ENCODE results near the gene ECT2L. TPM values are rescaled to one million over a fixed set of nuclear protein-coding genes. Genes with fewer than 3 reads are reported as not detected.

The ECT2L gene
- polyA plus RNA-seq, 1 donor, result 0.13 TPM

- 83% methylated on average over 1 of the region's 8 CpGs for WGBS (ENCODE audit: insufficient coverage, low lambda C conversion rate)
- Histone ChIP-seq H3K9me3 (ENCODE audit: control insufficient read depth, low read depth, low read length) (no peaks in the 10 kb centered on the region), H3K27me3 (ENCODE audit: control insufficient read depth, insufficient read depth, low read length) (no peaks in the 10 kb centered on the region), H3K4me3 (ENCODE audit: low read length) (no peak overlapping the region), H3K27ac (ENCODE audit: low read length) (no peak overlapping the region), H3K36me3 (ENCODE audit: control insufficient read depth, insufficient read depth, low read length) (no peaks in the 10 kb centered on the region), H3K4me1 (ENCODE audit: control insufficient read depth, insufficient read depth, low read length) (no peaks in the 10 kb centered on the region)
- DNase-seq, result no peak
Observed at GRCh38 chr6:138862456-138862855, 66.6 kb downstream of the ECT2L start.

- Histone ChIP-seq H3K4me3 (ENCODE audit: low read length) (no peak overlapping the region), H3K4me1 (ENCODE audit: control insufficient read depth, insufficient read depth, low read length) (no peaks in the 10 kb centered on the region), H3K9me3 (ENCODE audit: control insufficient read depth, low read depth, low read length) (no peaks in the 10 kb centered on the region), H3K36me3 (ENCODE audit: control insufficient read depth, insufficient read depth, low read length) (no peaks in the 10 kb centered on the region), H3K27ac (ENCODE audit: low read length) (no peak overlapping the region), H3K27me3 (ENCODE audit: control insufficient read depth, insufficient read depth, low read length) (no peaks in the 10 kb centered on the region)
- no peak for DNase-seq
- no CpG with 5 or more reads among the region's 9 CpGs for WGBS (ENCODE audit: insufficient coverage, low lambda C conversion rate)
Observed at GRCh38 chr6:138863321-138863720, 67.4 kb downstream of the ECT2L start.

GRCh38 chr6:138864343-138864890 lies 68.5 kb downstream of the ECT2L start:
- no peaks in the 10 kb centered on the region for H3K4me1 ChIP-seq (ENCODE audit: control insufficient read depth, insufficient read depth, low read length)
- H3K9me3 ChIP-seq (ENCODE audit: control insufficient read depth, low read depth, low read length), result no peaks in the 10 kb centered on the region
- no peak overlapping the region for H3K27ac ChIP-seq (ENCODE audit: low read length)
- H3K27me3 ChIP-seq (ENCODE audit: control insufficient read depth, insufficient read depth, low read length), result no peaks in the 10 kb centered on the region
- DNase-seq, result no peak
- no peaks in the 10 kb centered on the region for H3K36me3 ChIP-seq (ENCODE audit: control insufficient read depth, insufficient read depth, low read length)
- 89% methylated on average over 2 of the region's 6 CpGs for WGBS (ENCODE audit: insufficient coverage, low lambda C conversion rate)
- H3K4me3 ChIP-seq (ENCODE audit: low read length), result no peak overlapping the region

GRCh38 chr6:138865480-138866109 lies 69.7 kb downstream of the ECT2L start:
- Histone ChIP-seq H3K36me3 (ENCODE audit: control insufficient read depth, insufficient read depth, low read length) (no peaks in the 10 kb centered on the region), H3K27ac (ENCODE audit: low read length) (no peak overlapping the region), H3K4me1 (ENCODE audit: control insufficient read depth, insufficient read depth, low read length) (no peaks in the 10 kb centered on the region), H3K27me3 (ENCODE audit: control insufficient read depth, insufficient read depth, low read length) (no peaks in the 10 kb centered on the region), H3K4me3 (ENCODE audit: low read length) (no peak overlapping the region), H3K9me3 (ENCODE audit: control insufficient read depth, low read depth, low read length) (no peaks in the 10 kb centered on the region)
- DNase-seq, result no peak
- 83% methylated on average over 1 of the region's 6 CpGs for WGBS (ENCODE audit: insufficient coverage, low lambda C conversion rate)

- Histone ChIP-seq H3K4me3 (ENCODE audit: low read length) (no peak overlapping the region), H3K9me3 (ENCODE audit: control insufficient read depth, low read depth, low read length) (no peaks in the 10 kb centered on the region), H3K27ac (ENCODE audit: low read length) (no peak overlapping the region), H3K4me1 (ENCODE audit: control insufficient read depth, insufficient read depth, low read length) (no peaks in the 10 kb centered on the region), H3K27me3 (ENCODE audit: control insufficient read depth, insufficient read depth, low read length) (no peaks in the 10 kb centered on the region), H3K36me3 (ENCODE audit: control insufficient read depth, insufficient read depth, low read length) (no peaks in the 10 kb centered on the region)
- no peak for DNase-seq
Observed at GRCh38 chr6:138868181-138868580, 72.3 kb downstream of the ECT2L start.

- Histone ChIP-seq H3K4me3 (ENCODE audit: low read length) (no peak overlapping the region), H3K4me1 (ENCODE audit: control insufficient read depth, insufficient read depth, low read length) (no peaks in the 10 kb centered on the region), H3K27ac (ENCODE audit: low read length) (no peak overlapping the region), H3K36me3 (ENCODE audit: control insufficient read depth, insufficient read depth, low read length) (no peaks in the 10 kb centered on the region), H3K27me3 (ENCODE audit: control insufficient read depth, insufficient read depth, low read length) (no peaks in the 10 kb centered on the region), H3K9me3 (ENCODE audit: control insufficient read depth, low read depth, low read length) (no peaks in the 10 kb centered on the region)
- DNase-seq, result no peak
- no CpG with 5 or more reads among the region's 4 CpGs for WGBS (ENCODE audit: insufficient coverage, low lambda C conversion rate)
Observed at GRCh38 chr6:138869398-138869797, 73.5 kb downstream of the ECT2L start.

GRCh38 chr6:138873191-138873590 lies 77.3 kb downstream of the ECT2L start:
- no peaks in the 10 kb centered on the region for H3K4me1 ChIP-seq (ENCODE audit: control insufficient read depth, insufficient read depth, low read length)
- H3K9me3 ChIP-seq (ENCODE audit: control insufficient read depth, low read depth, low read length), result no peaks in the 10 kb centered on the region
- H3K27me3 ChIP-seq (ENCODE audit: control insufficient read depth, insufficient read depth, low read length), result no peaks in the 10 kb centered on the region
- H3K4me3 ChIP-seq (ENCODE audit: low read length), result no peak overlapping the region
- 83% methylated on average over 1 of the region's 8 CpGs for WGBS (ENCODE audit: insufficient coverage, low lambda C conversion rate)
- no peak overlapping the region for H3K27ac ChIP-seq (ENCODE audit: low read length)
- no peak for DNase-seq
- no peaks in the 10 kb centered on the region for H3K36me3 ChIP-seq (ENCODE audit: control insufficient read depth, insufficient read depth, low read length)

GRCh38 chr6:138882369-138883017 lies 86.6 kb downstream of the ECT2L start:
- no peak for DNase-seq
- H3K4me3 ChIP-seq (ENCODE audit: low read length), result no peak overlapping the region
- no CpG with 5 or more reads among the region's 7 CpGs for WGBS (ENCODE audit: insufficient coverage, low lambda C conversion rate)
- no peaks in the 10 kb centered on the region for H3K36me3 ChIP-seq (ENCODE audit: control insufficient read depth, insufficient read depth, low read length)
- H3K27ac ChIP-seq (ENCODE audit: low read length), result no peak overlapping the region
- no peaks in the 10 kb centered on the region for H3K27me3 ChIP-seq (ENCODE audit: control insufficient read depth, insufficient read depth, low read length)
- H3K9me3 ChIP-seq (ENCODE audit: control insufficient read depth, low read depth, low read length), result no peaks in the 10 kb centered on the region
- H3K4me1 ChIP-seq (ENCODE audit: control insufficient read depth, insufficient read depth, low read length), result no peaks in the 10 kb centered on the region

- DNase-seq, result no peak
- 90% methylated on average over 2 of the region's 13 CpGs for WGBS (ENCODE audit: insufficient coverage, low lambda C conversion rate)
- Histone ChIP-seq H3K4me3 (ENCODE audit: low read length) (no peak overlapping the region), H3K27me3 (ENCODE audit: control insufficient read depth, insufficient read depth, low read length) (no peaks in the 10 kb centered on the region), H3K4me1 (ENCODE audit: control insufficient read depth, insufficient read depth, low read length) (no peaks in the 10 kb centered on the region), H3K9me3 (ENCODE audit: control insufficient read depth, low read depth, low read length) (no peaks in the 10 kb centered on the region), H3K27ac (ENCODE audit: low read length) (no peak overlapping the region), H3K36me3 (ENCODE audit: control insufficient read depth, insufficient read depth, low read length) (no peaks in the 10 kb centered on the region)
Observed at GRCh38 chr6:138885156-138885819, 89.4 kb downstream of the ECT2L start.

- H3K36me3 ChIP-seq (ENCODE audit: control insufficient read depth, insufficient read depth, low read length), result no peaks in the 10 kb centered on the region
- 81% methylated on average over 2 of the region's 3 CpGs for WGBS (ENCODE audit: insufficient coverage, low lambda C conversion rate)
- no peaks in the 10 kb centered on the region for H3K4me1 ChIP-seq (ENCODE audit: control insufficient read depth, insufficient read depth, low read length)
- H3K27me3 ChIP-seq (ENCODE audit: control insufficient read depth, insufficient read depth, low read length), result no peaks in the 10 kb centered on the region
- H3K9me3 ChIP-seq (ENCODE audit: control insufficient read depth, low read depth, low read length), result no peaks in the 10 kb centered on the region
- H3K4me3 ChIP-seq (ENCODE audit: low read length), result no peak overlapping the region
- no peak overlapping the region for H3K27ac ChIP-seq (ENCODE audit: low read length)
- no peak for DNase-seq
Observed at GRCh38 chr6:138891255-138891986, 95.5 kb downstream of the ECT2L start.
